Activated CD4-positive, alpha-beta T cell treated with anti-CD3 and anti-CD28 coated beads for 36 hours (primary cell): ENCODE data around the gene PLEKHF1. TPM values are rescaled to one million over a fixed set of nuclear protein-coding genes. Genes with fewer than 3 reads are reported as not detected.

ENCODE experiments used
- ATAC-seq: fragments of 200-7000 bp; cut with Tn5 transposase; one replicate; pipeline ENCODE4 v1.10.0; 2021; ENCODE audit warnings: mild to moderate bottlenecking, moderate library complexity
- CTCF ChIA-PET: fragments of 350-600 bp; sonication (Branson Sonifier 250); formaldehyde crosslinking; loops from one replicate; lab custom pipeline; 2021; ENCODE audit warnings: antibody characterized with exemption; lab: Charles Lee
- POLR2A ChIA-PET: fragments of 350-600 bp; sonication (Branson Sonifier 250); formaldehyde crosslinking; loops from one replicate; lab custom pipeline; 2021; ENCODE audit warnings: antibody characterized with exemption, inconsistent platforms; lab: Charles Lee
- DNase-seq: peaks from one replicate; pipeline ENCODE4 v3.0.0-alpha.2; 2020
- H3K27ac Mint-ChIP-seq: one replicate; pipeline ENCODE4 v1.8.0; 2021; ENCODE audit warnings: mixed read lengths
- H3K27me3 Mint-ChIP-seq: one replicate; pipeline ENCODE4 v1.8.0; 2021; ENCODE audit warnings: mixed read lengths
- H3K36me3 Mint-ChIP-seq: one replicate; pipeline ENCODE4 v1.8.0; 2021; ENCODE audit warnings: low read depth, mixed read lengths
- H3K4me1 Mint-ChIP-seq: one replicate; pipeline ENCODE4 v1.8.0; 2021; ENCODE audit warnings: mixed read lengths
- H3K4me3 Mint-ChIP-seq: one replicate; pipeline ENCODE4 v1.8.0; 2021; ENCODE audit warnings: mild to moderate bottlenecking, moderate library complexity, mixed read lengths
- H3K9me3 Mint-ChIP-seq: one replicate; pipeline ENCODE4 v1.8.0; 2021; ENCODE audit warnings: low read depth, mixed read lengths
- intact Hi-C, 2 experiments: fragments of 100-400 bp; cut with DNase I in 1 of 2; cut with micrococcal nuclease in 1 of 2; formaldehyde crosslinking; loops; one replicate each; pipeline versions ENCODE4 v1.14.2 to v1.15.1; 2022 to 2024; cut with DNase I, micrococcal nuclease
- total RNA-seq, 2 experiments: library from RNA; stranded (reverse); gene quantifications; one replicate each; pipeline ENCODE4 v1.2.3, GENCODE V29; 2021

PLEKHF1 gene
- total RNA-seq, 2 experiments from 2014 or later = 25.4 to 26.6 TPM

GRCh38 chr19:29687897-29688728, 22.9 kb downstream of the PLEKHF1 start:
- peaks cover 44% of the 10 kb centered on the region for H3K4me1 Mint-ChIP-seq
- ChIA-PET CTCF (interaction anchor here (0.6 to 1.4 kb wide), 4 partner anchors 16 to 81 kb away, joined by 3 to 4 read pairs (median 3); no protein-coding TSS in a partner anchor), POLR2A (no interaction called here)
- no peak for DNase-seq
- no peak overlapping the region for H3K4me3 Mint-ChIP-seq
- ATAC-seq = no peak
- H3K36me3 Mint-ChIP-seq = peaks cover 10% of the 10 kb centered on the region
- peak overlapping the region; percentile 86 for H3K27ac Mint-ChIP-seq
- intact Hi-C loops = loop anchor here (1.0 to 2.0 kb wide), 4 partner anchors 15 to 101 kb away; no protein-coding TSS in a partner anchor
- H3K27me3 Mint-ChIP-seq = no peaks in the 10 kb centered on the region
- H3K9me3 Mint-ChIP-seq = peaks cover 6% of the 10 kb centered on the region

- CTCF ChIA-PET = interaction anchor here (0.6 to 6.4 kb wide), 12 partner anchors 9 to 586 kb away, joined by 3 to 97 read pairs (median 8); partner anchors contain the start of genes C19orf12, PLEKHF1 and POP4
- H3K9me3 Mint-ChIP-seq = peaks cover 6% of the 10 kb centered on the region
- no peaks in the 10 kb centered on the region for H3K27me3 Mint-ChIP-seq
- POLR2A ChIA-PET = no interaction called here
- peak overlapping the region; percentile 37 for H3K27ac Mint-ChIP-seq
- intact Hi-C loops = loop anchor here (1.0 to 5.0 kb wide), 5 partner anchors 26 to 164 kb away; partner anchors contain the start of genes PLEKHF1 (in 1 of the 2), POP4 (in 1 of the 2) and VSTM2B (in 1 of the 2)
- no peak overlapping the region for H3K4me3 Mint-ChIP-seq
- H3K36me3 Mint-ChIP-seq = peaks cover 10% of the 10 kb centered on the region
- peak; percentile 56 for ATAC-seq
- DNase-seq = peak; percentile 74
- peaks cover 42% of the 10 kb centered on the region for H3K4me1 Mint-ChIP-seq
Observed at GRCh38 chr19:29690842-29691241, 25.6 kb downstream of the PLEKHF1 start.

- Mint-ChIP-seq H3K27ac (peak overlapping the region; percentile 53), H3K9me3 (peaks cover 4% of the 10 kb centered on the region), H3K4me3 (no peak overlapping the region), H3K36me3 (peaks cover 10% of the 10 kb centered on the region), H3K27me3 (no peaks in the 10 kb centered on the region), H3K4me1 (peaks cover 16% of the 10 kb centered on the region)
- DNase-seq = no peak
- intact Hi-C loops = loop anchor here (1.0 to 5.0 kb wide), 3 partner anchors 22 to 167 kb away; partner anchors contain the start of gene VSTM2B (in 1 of the 2)
- CTCF ChIA-PET = interaction anchor here (0.5 to 6.4 kb wide), 14 partner anchors 12 to 107 kb away, joined by 3 to 97 read pairs (median 6); partner anchors contain the start of genes C19orf12 and POP4
- POLR2A ChIA-PET = no interaction called here
- no peak for ATAC-seq
Observed at GRCh38 chr19:29694161-29694560, 28.9 kb downstream of the PLEKHF1 start.

GRCh38 chr19:29694669-29695627, 29.7 kb downstream of the PLEKHF1 start:
- DNase-seq (peak; percentile 92), ATAC-seq (peak; percentile 97)
- H3K36me3 Mint-ChIP-seq = peaks cover 6% of the 10 kb centered on the region
- H3K27me3 Mint-ChIP-seq = no peaks in the 10 kb centered on the region
- ChIA-PET POLR2A (no interaction called here), CTCF (interaction anchor here (0.6 to 6.4 kb wide), 14 partner anchors 9 to 108 kb away, joined by 3 to 97 read pairs (median 6); partner anchors contain the start of genes C19orf12 and POP4)
- H3K4me1 Mint-ChIP-seq = peaks cover 12% of the 10 kb centered on the region
- H3K27ac Mint-ChIP-seq = peak overlapping the region; percentile 53
- H3K9me3 Mint-ChIP-seq = no peaks in the 10 kb centered on the region
- intact Hi-C loops = loop anchor here (1.0 to 5.0 kb wide), 3 partner anchors 21 to 168 kb away; partner anchors contain the start of gene VSTM2B (in 1 of the 2)
- H3K4me3 Mint-ChIP-seq = no peak overlapping the region

- ChIA-PET CTCF (interaction anchor here (6.4 kb wide), 1 partner anchor 18 kb away, joined by 97 read pairs; the partner anchor contains the start of gene C19orf12), POLR2A (no interaction called here)
- intact Hi-C loops = loop anchor here in 1 of 2 experiments (2.0 kb wide), 1 partner anchor 65 kb away; no protein-coding TSS in a partner anchor
- Mint-ChIP-seq H3K9me3 (no peaks in the 10 kb centered on the region), H3K36me3 (no peaks in the 10 kb centered on the region), H3K4me1 (peaks cover 10% of the 10 kb centered on the region), H3K27me3 (no peaks in the 10 kb centered on the region), H3K27ac (peak overlapping the region; percentile 37), H3K4me3 (no peak overlapping the region)
- DNase-seq (no peak), ATAC-seq (no peak)
Observed at GRCh38 chr19:29695765-29696564, 30.7 kb downstream of the PLEKHF1 start.

GRCh38 chr19:29696565-29696846, 31.2 kb downstream of the PLEKHF1 start:
- no peak overlapping the region for H3K27ac Mint-ChIP-seq
- ChIA-PET CTCF (no interaction called here), POLR2A (no interaction called here)
- DNase-seq (no peak), ATAC-seq (no peak)
- H3K4me1 Mint-ChIP-seq = peaks cover 8% of the 10 kb centered on the region
- no peak overlapping the region for H3K4me3 Mint-ChIP-seq
- no peaks in the 10 kb centered on the region for H3K27me3 Mint-ChIP-seq
- no peaks in the 10 kb centered on the region for H3K9me3 Mint-ChIP-seq
- intact Hi-C loops = no loop called here
- H3K36me3 Mint-ChIP-seq = no peaks in the 10 kb centered on the region

GRCh38 chr19:29697523-29698261, 32.4 kb downstream of the PLEKHF1 start:
- ATAC-seq = no peak

GRCh38 chr19:29699861-29700260, 34.6 kb downstream of the PLEKHF1 start:
- intact Hi-C loops = no loop called here
- ChIA-PET POLR2A (no interaction called here), CTCF (interaction anchor here (3.7 kb wide), 1 partner anchor 17 kb away, joined by 14 read pairs; no protein-coding TSS in a partner anchor)
- H3K27me3 Mint-ChIP-seq = no peaks in the 10 kb centered on the region
- H3K4me3 Mint-ChIP-seq = no peak overlapping the region
- peaks cover 13% of the 10 kb centered on the region for H3K36me3 Mint-ChIP-seq
- H3K27ac Mint-ChIP-seq = no peak overlapping the region
- H3K9me3 Mint-ChIP-seq = no peaks in the 10 kb centered on the region
- H3K4me1 Mint-ChIP-seq = peaks cover 10% of the 10 kb centered on the region
- DNase-seq (no peak), ATAC-seq (no peak)

More at GRCh38 chr19:29697523-29698261, 32.4 kb downstream of the PLEKHF1 start:
- CTCF ChIA-PET = no interaction called here
- Mint-ChIP-seq H3K9me3 (no peaks in the 10 kb centered on the region), H3K27me3 (no peaks in the 10 kb centered on the region), H3K4me1 (peaks cover 8% of the 10 kb centered on the region), H3K36me3 (peaks cover 2% of the 10 kb centered on the region), H3K27ac (peak overlapping the region; percentile 37), H3K4me3 (no peak overlapping the region)
- DNase-seq = no peak
- POLR2A ChIA-PET = no interaction called here
- intact Hi-C loops = no loop called here

- Mint-ChIP-seq H3K9me3 (no peaks in the 10 kb centered on the region), H3K27ac (no peak overlapping the region), H3K4me1 (peaks cover 15% of the 10 kb centered on the region), H3K36me3 (peaks cover 16% of the 10 kb centered on the region), H3K27me3 (no peaks in the 10 kb centered on the region), H3K4me3 (no peak overlapping the region)
- CTCF ChIA-PET = interaction anchor here (3.7 kb wide), 1 partner anchor 16 kb away, joined by 14 read pairs; no protein-coding TSS in a partner anchor
- no peak for ATAC-seq
- no peak for DNase-seq
- POLR2A ChIA-PET = no interaction called here
- intact Hi-C loops = no loop called here
Observed at GRCh38 chr19:29700498-29700897, 35.2 kb downstream of the PLEKHF1 start.
